PC-3 (cell line): ENCODE results near the gene KANK3.

ENCODE experiments used
- CTCF ChIP-seq: fragments of 300-600 bp; sonication (generic); conservative IDR thresholded peaks from 2 replicates; pipeline ENCODE4 v1.5.1; 2017; ENCODE audit warnings: antibody characterized with exemption, low read depth, mild to moderate bottlenecking, low read length
- EZH2 ChIP-seq: fragments of 300-600 bp; sonication (generic); IDR thresholded peaks from one replicate; pipeline ENCODE4 v1.6.1; 2017; ENCODE audit warnings: antibody characterized with exemption, mild to moderate bottlenecking, low read length; ENCODE audit not compliant: unreplicated experiment
- EZH2phosphoT487 ChIP-seq: fragments of 300-600 bp; sonication (generic); IDR thresholded peaks from 2 replicates; pipeline ENCODE4 v1.6.1; 2018; ENCODE audit warnings: mild to moderate bottlenecking, antibody characterized with exemption, low read length, borderline replicate concordance

GRCh38 chr19:8373867-8374813 lies 31.1 kb upstream of the KANK3 start:
- TF ChIP-seq CTCF (peak; percentile 18; the same call in 1 of the 2 replicates), EZH2 (no peak), EZH2phosphoT487 (no peak)
